CD14-positive monocyte (primary cell): ENCODE measurements around the gene TRPV3. TPM values are rescaled to one million over a fixed set of nuclear protein-coding genes. Genes with fewer than 3 reads are reported as not detected.
"Not testable (repeated sequence)": the region's sequence is repeated elsewhere in the genome, so short reads cannot be mapped to it uniquely, and the experiment has no call there.

Experiments used
- DNase-seq, 3 donors: peaks; one replicate each; pipeline ENCODE4 v3.0.0-alpha.2; 2011 to 2022
- H2AFZ ChIP-seq: 2 replicates; pipeline ENCODE4 v1.6.0; 2012; ENCODE audit warnings: mild to moderate bottlenecking, low read depth, low read length, inconsistent platforms; ENCODE audit not compliant: insufficient read depth, poor library complexity, severe bottlenecking
- H3K27ac ChIP-seq, 2 donors: 1 replicate in 1 of 2; 2 replicates in 1 of 2; pipeline ENCODE4 v1.5.1; 2012 to 2013; ENCODE audit warnings: low read length in 2 of 2, control low read depth in 1 of 2, inconsistent platforms in 1 of 2, low read depth in 1 of 2, mild to moderate bottlenecking in 1 of 2
- H3K27me3 ChIP-seq, 2 donors: one replicate each; pipeline versions ENCODE4 v1.6.0 to v1.6.1; 2011 to 2013; ENCODE audit warnings: low read length in 2 of 2; ENCODE audit not compliant: control insufficient read depth in 2 of 2, insufficient read depth in 2 of 2
- H3K36me3 ChIP-seq, 2 donors: replicated peaks in 1 of 2; 1 replicate in 1 of 2; 2 replicates in 1 of 2; pipeline versions ENCODE4 v1.5.1 to v1.6.1; 2012 to 2013; ENCODE audit warnings: low read length in 2 of 2, control low read depth in 1 of 2, inconsistent platforms in 1 of 2, mild to moderate bottlenecking in 1 of 2; ENCODE audit not compliant: insufficient read depth in 2 of 2, control insufficient read depth in 1 of 2
- H3K4me1 ChIP-seq, 2 donors: 1 replicate in 1 of 2; 2 replicates in 1 of 2; pipeline versions ENCODE4 v1.5.1 to v1.6.1; 2012 to 2013; ENCODE audit warnings: low read length in 2 of 2, control low read depth in 1 of 2, inconsistent platforms in 1 of 2, mild to moderate bottlenecking in 1 of 2, moderate library complexity in 1 of 2; ENCODE audit not compliant: insufficient read depth in 2 of 2, control insufficient read depth in 1 of 2
- H3K4me2 ChIP-seq: replicated peaks from 2 replicates; pipeline ENCODE3; 2012; ENCODE audit warnings: low read length, moderate library complexity, mild to moderate bottlenecking; ENCODE audit not compliant: poor library complexity, severe bottlenecking; ENCODE audit errors: extremely low read depth
- H3K4me3 ChIP-seq, 3 experiments: fragments of 200-600 bp in 1 of 3; sonication (generic) in 1 of 3; replicated peaks in 1 of 3; 1 replicate in 2 of 3; 2 replicates in 1 of 3; pipeline ENCODE4 v1.5.1; 2011 to 2013; ENCODE audit warnings: low read length in 3 of 3, mild to moderate bottlenecking in 3 of 3, control low read depth in 2 of 3, low read depth in 2 of 3, inconsistent platforms in 1 of 3, moderate library complexity in 1 of 3
- H3K79me2 ChIP-seq: 2 replicates; pipeline ENCODE4 v1.6.0; 2012; ENCODE audit warnings: mild to moderate bottlenecking, control low read depth, inconsistent platforms, low read length, moderate library complexity; ENCODE audit not compliant: insufficient read depth
- H3K9ac ChIP-seq: 2 replicates; pipeline ENCODE4 v1.6.0; 2017; ENCODE audit warnings: low read length, mild to moderate bottlenecking; ENCODE audit not compliant: insufficient read depth, poor library complexity, severe bottlenecking
- H3K9me3 ChIP-seq, 2 donors: replicated peaks in 1 of 2; 1 replicate in 1 of 2; 2 replicates in 1 of 2; pipeline versions ENCODE4 v1.5.1 to v1.6.1; 2012 to 2013; ENCODE audit warnings: low read length in 2 of 2, control low read depth in 1 of 2; ENCODE audit not compliant: control insufficient read depth in 1 of 2, insufficient read depth in 1 of 2
- H4K20me1 ChIP-seq: 2 replicates; pipeline ENCODE4 v1.6.0; 2012; ENCODE audit warnings: mild to moderate bottlenecking, low read length, control low read depth, moderate library complexity; ENCODE audit not compliant: insufficient read depth
- H3K27ac Mint-ChIP-seq, 7 donors: one replicate each; pipeline ENCODE4 v1.8.0; 2020; ENCODE audit warnings: mild to moderate bottlenecking in 7 of 7, mixed read lengths in 7 of 7, moderate library complexity in 6 of 7, inconsistent platforms in 2 of 7
- H3K27me3 Mint-ChIP-seq, 3 donors: one replicate each; pipeline ENCODE4 v1.8.0; 2021 to 2022; ENCODE audit warnings: low read depth in 3 of 3, mild to moderate bottlenecking in 3 of 3, mixed read lengths in 3 of 3, moderate library complexity in 3 of 3, inconsistent platforms in 1 of 3
- H3K36me3 Mint-ChIP-seq, 2 donors: one replicate each; pipeline ENCODE4 v1.8.0; 2020; ENCODE audit warnings: mixed read lengths in 2 of 2, inconsistent platforms in 1 of 2, mild to moderate bottlenecking in 1 of 2
- H3K4me1 Mint-ChIP-seq: one replicate; pipeline ENCODE4 v1.8.0; 2020; ENCODE audit warnings: mild to moderate bottlenecking, mixed read lengths
- H3K4me3 Mint-ChIP-seq, 2 donors: one replicate each; pipeline ENCODE4 v1.8.0; 2020; ENCODE audit warnings: mild to moderate bottlenecking in 2 of 2, mixed read lengths in 2 of 2, moderate library complexity in 1 of 2
- H3K9me3 Mint-ChIP-seq, 7 donors: one replicate each; pipeline ENCODE4 v1.8.0; 2020 to 2022; ENCODE audit warnings: mixed read lengths in 7 of 7, mild to moderate bottlenecking in 6 of 7, moderate library complexity in 6 of 7, inconsistent platforms in 2 of 7
- WGBS: methylation state at CpG from one replicate; pipeline ENCODE4 v1.1.5; 2013; ENCODE audit warnings: missing lambda C conversion rate; ENCODE audit not compliant: insufficient coverage; 5-methylcytosine and 5-hydroxymethylcytosine counted together
- intact Hi-C, 2 donors: fragments of 100-400 bp; cut with micrococcal nuclease; formaldehyde crosslinking; loops; one replicate each; pipeline versions ENCODE4 v1.15.0 to v1.15.1; 2023
- polyA plus RNA-seq, 3 donors: library from polyadenylated mRNA; depleted of rRNA in 1 of 3; unstranded in 2 of 3; stranded (reverse) in 1 of 3; fragments of 300-500 nt in 2 of 3; fragments of >200 nt in 1 of 3; fragmentation: Illumina TruSeq in 2 of 3; gene quantifications; 1 replicate in 2 of 3; 2 replicates in 1 of 3; pipeline ENCODE4 v1.2.3, GENCODE V29; 2012 to 2021
- TF ChIP-seq, protein P1 (sequence below): fragments of 200-600 bp; IDR thresholded peaks from one replicate; pipeline ENCODE4 v1.8.0; 2022; ENCODE audit warnings: antibody characterized with exemption, mild to moderate bottlenecking

The TRPV3 gene
- polyA plus RNA-seq, 3 donors: 0.01 TPM; not detected in 2

DNA sequence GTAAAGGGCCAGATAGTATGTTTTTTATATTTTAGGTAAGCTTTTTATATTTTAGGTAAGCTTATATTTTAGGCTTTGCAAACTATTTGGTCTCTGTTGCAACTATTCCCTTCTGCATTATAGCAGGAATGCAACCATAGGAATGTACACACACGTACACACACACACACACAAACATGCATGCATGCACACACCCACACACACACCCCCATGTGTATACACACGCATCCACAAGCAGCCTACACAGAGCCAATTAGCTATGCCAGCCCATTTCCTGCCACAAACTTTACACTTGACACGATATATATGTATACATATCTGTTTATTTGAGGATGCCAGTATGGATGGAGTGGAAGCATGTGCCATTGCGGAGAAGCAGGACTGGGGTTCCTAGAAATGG, 7.5 kb upstream of the TRPV3 start:
- 100% methylated on average over 1 of the region's 4 CpGs for WGBS
- Histone ChIP-seq H4K20me1 (no peaks in the 10 kb centered on the region), H3K27ac (no peak overlapping the region), H3K4me1 (no peaks in the 10 kb centered on the region), H3K4me2 (no peak overlapping the region), H3K79me2 (no peaks in the 10 kb centered on the region), H3K9me3 (no peaks in the 10 kb centered on the region), H3K27me3 (no peaks in the 10 kb centered on the region), H3K9ac (no peak overlapping the region), H3K4me3 (no peak overlapping the region), H3K36me3 (no peaks in the 10 kb centered on the region), H2AFZ (no peak overlapping the region)
- H3K27ac Mint-ChIP-seq: no peak overlapping the region
- peaks cover 0 to 15% of the 10 kb centered on the region in 2 donors for H3K36me3 Mint-ChIP-seq
- DNase-seq: no peak
- H3K9me3 Mint-ChIP-seq: no peaks in the 10 kb centered on the region
- no peak overlapping the region for H3K4me3 Mint-ChIP-seq
- TF ChIP-seq, protein P1, sequence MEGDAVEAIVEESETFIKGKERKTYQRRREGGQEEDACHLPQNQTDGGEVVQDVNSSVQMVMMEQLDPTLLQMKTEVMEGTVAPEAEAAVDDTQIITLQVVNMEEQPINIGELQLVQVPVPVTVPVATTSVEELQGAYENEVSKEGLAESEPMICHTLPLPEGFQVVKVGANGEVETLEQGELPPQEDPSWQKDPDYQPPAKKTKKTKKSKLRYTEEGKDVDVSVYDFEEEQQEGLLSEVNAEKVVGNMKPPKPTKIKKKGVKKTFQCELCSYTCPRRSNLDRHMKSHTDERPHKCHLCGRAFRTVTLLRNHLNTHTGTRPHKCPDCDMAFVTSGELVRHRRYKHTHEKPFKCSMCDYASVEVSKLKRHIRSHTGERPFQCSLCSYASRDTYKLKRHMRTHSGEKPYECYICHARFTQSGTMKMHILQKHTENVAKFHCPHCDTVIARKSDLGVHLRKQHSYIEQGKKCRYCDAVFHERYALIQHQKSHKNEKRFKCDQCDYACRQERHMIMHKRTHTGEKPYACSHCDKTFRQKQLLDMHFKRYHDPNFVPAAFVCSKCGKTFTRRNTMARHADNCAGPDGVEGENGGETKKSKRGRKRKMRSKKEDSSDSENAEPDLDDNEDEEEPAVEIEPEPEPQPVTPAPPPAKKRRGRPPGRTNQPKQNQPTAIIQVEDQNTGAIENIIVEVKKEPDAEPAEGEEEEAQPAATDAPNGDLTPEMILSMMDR: no peak
- H3K4me1 Mint-ChIP-seq: no peaks in the 10 kb centered on the region
- peaks cover 0 to 6% (median 0%) of the 10 kb centered on the region in 3 donors for H3K27me3 Mint-ChIP-seq
- intact Hi-C loops: no loop called here

DNA sequence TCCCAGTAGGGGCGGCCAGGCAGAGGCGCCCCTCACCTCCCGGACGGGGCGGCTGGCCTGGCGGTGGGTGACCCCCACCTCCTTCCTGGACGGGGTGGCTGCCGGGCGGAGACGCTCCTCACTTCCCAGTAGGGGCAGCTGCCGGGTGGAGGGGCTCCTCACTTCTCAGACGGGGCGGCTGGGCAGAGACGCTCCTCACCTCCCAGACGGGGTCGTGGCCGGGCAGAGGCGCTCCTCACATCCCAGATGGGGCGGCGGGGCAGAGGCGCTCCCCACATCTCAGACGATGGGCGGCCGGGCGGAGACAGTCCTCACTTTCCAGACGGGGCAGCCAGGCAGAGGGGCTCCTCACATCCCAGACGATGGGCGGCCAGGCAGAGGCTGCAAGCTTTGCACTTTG, 6.6 kb upstream of the TRPV3 start:
- H3K27me3 Mint-ChIP-seq, H3K4me1 ChIP-seq, H3K79me2 ChIP-seq, H4K20me1 ChIP-seq, H3K9me3 Mint-ChIP-seq, H3K4me3 ChIP-seq, intact Hi-C loops, H3K27me3 ChIP-seq, H3K27ac ChIP-seq, H3K27ac Mint-ChIP-seq, DNase-seq, H2AFZ ChIP-seq, H3K9me3 ChIP-seq, H3K36me3 ChIP-seq, H3K4me1 Mint-ChIP-seq, H3K9ac ChIP-seq, H3K4me3 Mint-ChIP-seq, H3K4me2 ChIP-seq: not testable (repeated sequence)
- 100% methylated on average over 1 of the region's 28 CpGs for WGBS
- H3K36me3 Mint-ChIP-seq: peaks cover 0 to 15% of the 10 kb centered on the region in 2 donors
